CD14-positive monocyte (primary cell): ENCODE data around the gene NPEPL1. TPM values are rescaled to one million over a fixed set of nuclear protein-coding genes. Genes with fewer than 3 reads are reported as not detected.

ENCODE experiments used
- DNase-seq, 3 donors: peaks; one replicate each; pipeline ENCODE4 v3.0.0-alpha.2; 2011 to 2022
- H2AFZ ChIP-seq: 2 replicates; pipeline ENCODE4 v1.6.0; 2012; ENCODE audit warnings: mild to moderate bottlenecking, low read depth, low read length, inconsistent platforms; ENCODE audit not compliant: insufficient read depth, poor library complexity, severe bottlenecking
- H3K27ac ChIP-seq, 2 donors: 1 replicate in 1 of 2; 2 replicates in 1 of 2; pipeline ENCODE4 v1.5.1; 2012 to 2013; ENCODE audit warnings: low read length in 2 of 2, control low read depth in 1 of 2, inconsistent platforms in 1 of 2, low read depth in 1 of 2, mild to moderate bottlenecking in 1 of 2
- H3K27me3 ChIP-seq, 2 donors: one replicate each; pipeline versions ENCODE4 v1.6.0 to v1.6.1; 2011 to 2013; ENCODE audit warnings: low read length in 2 of 2; ENCODE audit not compliant: control insufficient read depth in 2 of 2, insufficient read depth in 2 of 2
- H3K36me3 ChIP-seq, 2 donors: replicated peaks in 1 of 2; 1 replicate in 1 of 2; 2 replicates in 1 of 2; pipeline versions ENCODE4 v1.5.1 to v1.6.1; 2012 to 2013; ENCODE audit warnings: low read length in 2 of 2, control low read depth in 1 of 2, inconsistent platforms in 1 of 2, mild to moderate bottlenecking in 1 of 2; ENCODE audit not compliant: insufficient read depth in 2 of 2, control insufficient read depth in 1 of 2
- H3K4me1 ChIP-seq, 2 donors: 1 replicate in 1 of 2; 2 replicates in 1 of 2; pipeline versions ENCODE4 v1.5.1 to v1.6.1; 2012 to 2013; ENCODE audit warnings: low read length in 2 of 2, control low read depth in 1 of 2, inconsistent platforms in 1 of 2, mild to moderate bottlenecking in 1 of 2, moderate library complexity in 1 of 2; ENCODE audit not compliant: insufficient read depth in 2 of 2, control insufficient read depth in 1 of 2
- H3K4me2 ChIP-seq: replicated peaks from 2 replicates; pipeline ENCODE3; 2012; ENCODE audit warnings: low read length, moderate library complexity, mild to moderate bottlenecking; ENCODE audit not compliant: poor library complexity, severe bottlenecking; ENCODE audit errors: extremely low read depth
- H3K4me3 ChIP-seq, 3 experiments: fragments of 200-600 bp in 1 of 3; sonication (generic) in 1 of 3; replicated peaks in 1 of 3; 1 replicate in 2 of 3; 2 replicates in 1 of 3; pipeline ENCODE4 v1.5.1; 2011 to 2013; ENCODE audit warnings: low read length in 3 of 3, mild to moderate bottlenecking in 3 of 3, control low read depth in 2 of 3, low read depth in 2 of 3, inconsistent platforms in 1 of 3, moderate library complexity in 1 of 3
- H3K79me2 ChIP-seq: 2 replicates; pipeline ENCODE4 v1.6.0; 2012; ENCODE audit warnings: mild to moderate bottlenecking, control low read depth, inconsistent platforms, low read length, moderate library complexity; ENCODE audit not compliant: insufficient read depth
- H3K9ac ChIP-seq: 2 replicates; pipeline ENCODE4 v1.6.0; 2017; ENCODE audit warnings: low read length, mild to moderate bottlenecking; ENCODE audit not compliant: insufficient read depth, poor library complexity, severe bottlenecking
- H3K9me3 ChIP-seq, 2 donors: replicated peaks in 1 of 2; 1 replicate in 1 of 2; 2 replicates in 1 of 2; pipeline versions ENCODE4 v1.5.1 to v1.6.1; 2012 to 2013; ENCODE audit warnings: low read length in 2 of 2, control low read depth in 1 of 2; ENCODE audit not compliant: control insufficient read depth in 1 of 2, insufficient read depth in 1 of 2
- H4K20me1 ChIP-seq: 2 replicates; pipeline ENCODE4 v1.6.0; 2012; ENCODE audit warnings: mild to moderate bottlenecking, low read length, control low read depth, moderate library complexity; ENCODE audit not compliant: insufficient read depth
- H3K27ac Mint-ChIP-seq, 7 donors: one replicate each; pipeline ENCODE4 v1.8.0; 2020; ENCODE audit warnings: mild to moderate bottlenecking in 7 of 7, mixed read lengths in 7 of 7, moderate library complexity in 6 of 7, inconsistent platforms in 2 of 7
- H3K27me3 Mint-ChIP-seq, 3 donors: one replicate each; pipeline ENCODE4 v1.8.0; 2021 to 2022; ENCODE audit warnings: low read depth in 3 of 3, mild to moderate bottlenecking in 3 of 3, mixed read lengths in 3 of 3, moderate library complexity in 3 of 3, inconsistent platforms in 1 of 3
- H3K36me3 Mint-ChIP-seq, 2 donors: one replicate each; pipeline ENCODE4 v1.8.0; 2020; ENCODE audit warnings: mixed read lengths in 2 of 2, inconsistent platforms in 1 of 2, mild to moderate bottlenecking in 1 of 2
- H3K4me1 Mint-ChIP-seq: one replicate; pipeline ENCODE4 v1.8.0; 2020; ENCODE audit warnings: mild to moderate bottlenecking, mixed read lengths
- H3K4me3 Mint-ChIP-seq, 2 donors: one replicate each; pipeline ENCODE4 v1.8.0; 2020; ENCODE audit warnings: mild to moderate bottlenecking in 2 of 2, mixed read lengths in 2 of 2, moderate library complexity in 1 of 2
- H3K9me3 Mint-ChIP-seq, 7 donors: one replicate each; pipeline ENCODE4 v1.8.0; 2020 to 2022; ENCODE audit warnings: mixed read lengths in 7 of 7, mild to moderate bottlenecking in 6 of 7, moderate library complexity in 6 of 7, inconsistent platforms in 2 of 7
- WGBS: methylation state at CpG from one replicate; pipeline ENCODE4 v1.1.5; 2013; ENCODE audit warnings: missing lambda C conversion rate; ENCODE audit not compliant: insufficient coverage; 5-methylcytosine and 5-hydroxymethylcytosine counted together
- intact Hi-C, 2 donors: fragments of 100-400 bp; cut with micrococcal nuclease; formaldehyde crosslinking; loops; one replicate each; pipeline versions ENCODE4 v1.15.0 to v1.15.1; 2023
- polyA plus RNA-seq, 3 donors: library from polyadenylated mRNA; depleted of rRNA in 1 of 3; unstranded in 2 of 3; stranded (reverse) in 1 of 3; fragments of 300-500 nt in 2 of 3; fragments of >200 nt in 1 of 3; fragmentation: Illumina TruSeq in 2 of 3; gene quantifications; 1 replicate in 2 of 3; 2 replicates in 1 of 3; pipeline ENCODE4 v1.2.3, GENCODE V29; 2012 to 2021
- TF ChIP-seq, protein P1 (sequence below): fragments of 200-600 bp; IDR thresholded peaks from one replicate; pipeline ENCODE4 v1.8.0; 2022; ENCODE audit warnings: antibody characterized with exemption, mild to moderate bottlenecking

Gene NPEPL1
- polyA plus RNA-seq, 3 donors: 37.6 to 109 (median 39.6) TPM

DNA sequence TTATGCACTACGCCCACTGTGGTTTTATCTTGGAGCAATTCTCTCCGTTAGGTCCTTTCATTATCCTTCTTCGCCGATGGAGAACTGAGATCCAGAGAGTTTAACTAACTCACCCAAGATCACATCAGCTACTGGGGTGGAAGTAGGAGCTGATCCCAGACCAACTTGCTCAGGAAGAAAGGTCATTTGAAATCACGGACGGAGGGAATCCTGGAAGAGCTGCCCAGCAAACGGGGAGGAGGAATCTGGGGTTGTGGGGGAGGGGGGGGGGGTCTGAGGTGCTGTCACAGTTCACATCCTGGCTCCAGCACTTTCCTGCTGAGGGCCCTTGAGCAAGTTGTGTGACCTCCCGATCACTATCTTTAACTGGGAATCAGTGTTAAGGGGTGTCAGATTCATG, 62.0 kb downstream of the NPEPL1 start:
- Mint-ChIP-seq H3K27ac (no peak overlapping the region), H3K27me3 (peaks cover 7 to 21% (median 13%) of the 10 kb centered on the region in 3 donors), H3K4me3 (no peak overlapping the region), H3K9me3 (no peaks in the 10 kb centered on the region), H3K4me1 (no peaks in the 10 kb centered on the region), H3K36me3 (no peaks in the 10 kb centered on the region)
- H4K20me1 ChIP-seq: no peaks in the 10 kb centered on the region
- no peaks in the 10 kb centered on the region for H3K9me3 ChIP-seq
- no peak for DNase-seq
- no peak overlapping the region for H3K4me3 ChIP-seq
- H3K27me3 ChIP-seq: peaks cover 0 to 8% of the 10 kb centered on the region in 2 donors
- H3K9ac ChIP-seq: no peak overlapping the region
- no peak overlapping the region for H2AFZ ChIP-seq
- no CpG with 5 or more reads among the region's 8 CpGs for WGBS
- H3K36me3 ChIP-seq: no peaks in the 10 kb centered on the region
- H3K4me1 ChIP-seq: no peaks in the 10 kb centered on the region
- no peaks in the 10 kb centered on the region for H3K79me2 ChIP-seq
- TF ChIP-seq, protein P1, sequence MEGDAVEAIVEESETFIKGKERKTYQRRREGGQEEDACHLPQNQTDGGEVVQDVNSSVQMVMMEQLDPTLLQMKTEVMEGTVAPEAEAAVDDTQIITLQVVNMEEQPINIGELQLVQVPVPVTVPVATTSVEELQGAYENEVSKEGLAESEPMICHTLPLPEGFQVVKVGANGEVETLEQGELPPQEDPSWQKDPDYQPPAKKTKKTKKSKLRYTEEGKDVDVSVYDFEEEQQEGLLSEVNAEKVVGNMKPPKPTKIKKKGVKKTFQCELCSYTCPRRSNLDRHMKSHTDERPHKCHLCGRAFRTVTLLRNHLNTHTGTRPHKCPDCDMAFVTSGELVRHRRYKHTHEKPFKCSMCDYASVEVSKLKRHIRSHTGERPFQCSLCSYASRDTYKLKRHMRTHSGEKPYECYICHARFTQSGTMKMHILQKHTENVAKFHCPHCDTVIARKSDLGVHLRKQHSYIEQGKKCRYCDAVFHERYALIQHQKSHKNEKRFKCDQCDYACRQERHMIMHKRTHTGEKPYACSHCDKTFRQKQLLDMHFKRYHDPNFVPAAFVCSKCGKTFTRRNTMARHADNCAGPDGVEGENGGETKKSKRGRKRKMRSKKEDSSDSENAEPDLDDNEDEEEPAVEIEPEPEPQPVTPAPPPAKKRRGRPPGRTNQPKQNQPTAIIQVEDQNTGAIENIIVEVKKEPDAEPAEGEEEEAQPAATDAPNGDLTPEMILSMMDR: no peak
- H3K4me2 ChIP-seq: no peak overlapping the region
- intact Hi-C loops: no loop called here
- H3K27ac ChIP-seq: no peak overlapping the region

DNA sequence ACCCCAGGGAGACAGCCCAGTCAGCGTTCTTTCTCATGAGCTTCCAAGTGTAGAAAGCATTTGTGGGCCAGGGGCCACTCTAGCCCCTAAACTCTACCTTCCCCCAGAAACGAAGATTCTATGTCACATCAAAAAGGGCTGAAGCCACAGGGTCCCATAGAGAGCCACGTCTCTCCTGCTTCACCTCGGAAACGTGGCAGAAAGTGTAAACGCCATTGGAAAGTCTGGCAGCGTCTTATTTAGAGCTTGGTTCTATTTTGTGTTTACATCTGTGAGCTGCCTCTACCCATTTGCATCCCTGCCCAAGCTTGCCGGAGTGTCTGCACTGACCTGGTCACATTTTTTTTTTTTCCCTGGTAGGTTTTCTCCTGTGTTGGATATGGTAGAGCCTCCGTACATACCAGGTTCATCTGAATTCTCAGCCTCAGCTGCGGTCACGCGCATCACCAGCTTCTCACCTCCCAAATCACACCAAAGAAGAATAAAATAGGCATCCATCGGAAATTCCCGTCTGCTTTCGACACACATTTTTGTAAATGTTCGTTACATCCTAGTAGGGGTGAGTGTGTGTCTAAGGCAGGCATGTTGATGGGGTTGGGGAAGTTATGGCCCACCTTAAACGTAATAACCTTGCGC, 62.6 kb downstream of the NPEPL1 start:
- DNase-seq: no peak
- Histone ChIP-seq H3K9me3 (no peaks in the 10 kb centered on the region), H3K4me2 (no peak overlapping the region), H3K27me3 (peaks cover 0 to 8% of the 10 kb centered on the region in 2 donors), H2AFZ (no peak overlapping the region), H3K9ac (no peak overlapping the region), H3K4me3 (no peak overlapping the region), H3K27ac (no peak overlapping the region), H3K79me2 (no peaks in the 10 kb centered on the region), H3K4me1 (no peaks in the 10 kb centered on the region), H3K36me3 (no peaks in the 10 kb centered on the region), H4K20me1 (no peaks in the 10 kb centered on the region)
- no peaks in the 10 kb centered on the region for H3K36me3 Mint-ChIP-seq
- TF ChIP-seq, protein P1: no peak
- no peak overlapping the region for H3K4me3 Mint-ChIP-seq
- H3K4me1 Mint-ChIP-seq: no peaks in the 10 kb centered on the region
- H3K27me3 Mint-ChIP-seq: peaks cover 9 to 21% (median 18%) of the 10 kb centered on the region in 3 donors
- no peaks in the 10 kb centered on the region for H3K9me3 Mint-ChIP-seq
- H3K27ac Mint-ChIP-seq: no peak overlapping the region
- intact Hi-C loops: no loop called here
- WGBS: 93% methylated on average over 12 of the region's 18 CpGs
